Upper lobe of right lung (tissue), 1 donor: ENCODE measurements around the gene HTR1D. TPM values are rescaled to one million over a fixed set of nuclear protein-coding genes. Genes with fewer than 3 reads are reported as not detected.

Experiments
- ATAC-seq: fragments of 200-7000 bp; cut with Tn5 transposase; one replicate; pipeline ENCODE4 v1.9.1; 2020; ENCODE audit warnings: mild to moderate bottlenecking, moderate library complexity
- DNase-seq: peaks from one replicate; pipeline ENCODE4 v3.0.0-alpha.2; 2020
- H3K27ac ChIP-seq: fragments of 200-600 bp; one replicate; pipeline ENCODE4 v1.8.0; 2022
- H3K27me3 ChIP-seq: fragments of 200-600 bp; one replicate; pipeline ENCODE4 v1.8.0; 2022; ENCODE audit warnings: mild to moderate bottlenecking
- H3K36me3 ChIP-seq: fragments of 200-600 bp; one replicate; pipeline ENCODE4 v1.8.0; 2022
- H3K4me1 ChIP-seq: fragments of 200-600 bp; one replicate; pipeline ENCODE4 v1.8.0; 2022
- H3K4me3 ChIP-seq: fragments of 200-600 bp; one replicate; pipeline ENCODE4 v1.8.0; 2022; ENCODE audit warnings: mild to moderate bottlenecking
- H3K9me3 ChIP-seq: fragments of 200-600 bp; one replicate; pipeline ENCODE4 v1.8.0; 2022
- intact Hi-C: fragments of 100-400 bp; cut with DNase I; formaldehyde crosslinking; loops from one replicate; pipeline ENCODE4 v1.11.0; 2022
- total RNA-seq: library from RNA; stranded (reverse); fragmentation: NEBNext Ultra II Directional; extraction: Animal tissue kit (Norgen Biotek cat#: 25700); gene quantifications from one replicate; pipeline ENCODE4 v1.2.1, GENCODE V29; 2021
- TF ChIP-seq, protein P1 (sequence below): fragments of 200-600 bp; IDR thresholded peaks from one replicate; pipeline ENCODE4 v1.8.0; 2022; ENCODE audit warnings: antibody characterized with exemption
- donor health status: DM: no; HTN: yes; CAD: no; lungs with severe emphysema.

The HTR1D gene
- total RNA-seq, 1 donor from 2014 or later: 0.93 TPM

DNA sequence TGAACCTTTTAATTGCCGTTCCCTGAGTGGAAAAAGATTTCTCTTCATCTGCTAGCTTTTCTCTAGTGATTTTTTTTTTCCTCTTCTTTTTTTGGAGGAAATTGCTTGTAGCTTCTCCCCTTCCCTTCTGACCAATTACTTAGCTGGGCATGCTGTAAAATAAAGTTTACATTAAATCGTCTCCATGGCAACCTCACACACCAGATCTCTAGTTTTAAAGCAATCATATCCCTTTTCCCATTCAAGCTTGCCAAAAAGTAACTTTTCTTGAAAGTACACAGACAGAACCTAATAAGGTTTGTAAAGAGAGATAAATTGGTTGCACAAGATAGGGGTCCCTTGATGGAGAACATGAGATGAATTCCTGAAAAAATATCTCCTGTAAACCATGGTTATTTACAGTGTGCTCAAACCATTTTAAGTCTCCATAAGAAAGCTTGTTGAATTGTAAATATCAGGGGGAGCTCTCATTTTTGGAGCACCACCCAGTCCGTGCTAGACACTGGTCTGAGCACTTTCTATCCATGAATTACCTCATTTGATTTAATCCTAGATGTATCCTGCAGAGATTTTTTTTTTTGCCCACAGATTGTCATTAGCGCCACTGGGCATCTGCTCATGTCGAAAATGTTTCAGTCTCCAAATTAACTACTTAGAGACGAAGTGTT, 32.6 kb upstream of the HTR1D start:
- no peak overlapping the region for H3K4me3 ChIP-seq
- no peaks in the 10 kb centered on the region for H3K9me3 ChIP-seq
- TF ChIP-seq, protein P1, sequence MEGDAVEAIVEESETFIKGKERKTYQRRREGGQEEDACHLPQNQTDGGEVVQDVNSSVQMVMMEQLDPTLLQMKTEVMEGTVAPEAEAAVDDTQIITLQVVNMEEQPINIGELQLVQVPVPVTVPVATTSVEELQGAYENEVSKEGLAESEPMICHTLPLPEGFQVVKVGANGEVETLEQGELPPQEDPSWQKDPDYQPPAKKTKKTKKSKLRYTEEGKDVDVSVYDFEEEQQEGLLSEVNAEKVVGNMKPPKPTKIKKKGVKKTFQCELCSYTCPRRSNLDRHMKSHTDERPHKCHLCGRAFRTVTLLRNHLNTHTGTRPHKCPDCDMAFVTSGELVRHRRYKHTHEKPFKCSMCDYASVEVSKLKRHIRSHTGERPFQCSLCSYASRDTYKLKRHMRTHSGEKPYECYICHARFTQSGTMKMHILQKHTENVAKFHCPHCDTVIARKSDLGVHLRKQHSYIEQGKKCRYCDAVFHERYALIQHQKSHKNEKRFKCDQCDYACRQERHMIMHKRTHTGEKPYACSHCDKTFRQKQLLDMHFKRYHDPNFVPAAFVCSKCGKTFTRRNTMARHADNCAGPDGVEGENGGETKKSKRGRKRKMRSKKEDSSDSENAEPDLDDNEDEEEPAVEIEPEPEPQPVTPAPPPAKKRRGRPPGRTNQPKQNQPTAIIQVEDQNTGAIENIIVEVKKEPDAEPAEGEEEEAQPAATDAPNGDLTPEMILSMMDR: no peak
- ATAC-seq: no peak
- intact Hi-C loops: no loop called here
- H3K4me1 ChIP-seq: no peaks in the 10 kb centered on the region
- H3K27me3 ChIP-seq: no peaks in the 10 kb centered on the region
- no peak for DNase-seq
- H3K36me3 ChIP-seq: no peaks in the 10 kb centered on the region
- no peak overlapping the region for H3K27ac ChIP-seq

DNA sequence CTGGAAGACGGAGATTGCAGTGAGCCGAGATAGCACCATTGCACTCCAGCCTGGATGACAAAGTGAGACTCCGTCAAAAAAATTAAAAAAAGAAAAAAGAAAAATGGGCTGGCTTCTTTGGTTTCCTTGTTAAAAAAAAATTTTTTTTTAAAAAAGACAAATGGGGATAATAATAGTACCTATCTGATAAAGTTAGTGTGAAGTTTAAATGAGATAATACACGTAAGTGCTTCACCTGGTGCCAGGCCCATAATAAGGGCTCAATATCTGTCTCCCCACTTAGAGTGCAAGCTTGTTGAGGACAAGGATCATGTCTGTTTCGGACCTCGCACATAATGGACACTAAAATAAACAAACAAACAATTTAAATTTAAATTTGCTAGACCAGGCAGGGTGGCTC, 30.0 kb upstream of the HTR1D start:
- Histone ChIP-seq H3K4me1 (no peaks in the 10 kb centered on the region), H3K27ac (no peak overlapping the region), H3K27me3 (no peaks in the 10 kb centered on the region), H3K4me3 (no peak overlapping the region), H3K36me3 (no peaks in the 10 kb centered on the region), H3K9me3 (no peaks in the 10 kb centered on the region)
- TF ChIP-seq, protein P1: no peak
- ATAC-seq (no peak), DNase-seq (no peak)
- intact Hi-C loops: no loop called here

DNA sequence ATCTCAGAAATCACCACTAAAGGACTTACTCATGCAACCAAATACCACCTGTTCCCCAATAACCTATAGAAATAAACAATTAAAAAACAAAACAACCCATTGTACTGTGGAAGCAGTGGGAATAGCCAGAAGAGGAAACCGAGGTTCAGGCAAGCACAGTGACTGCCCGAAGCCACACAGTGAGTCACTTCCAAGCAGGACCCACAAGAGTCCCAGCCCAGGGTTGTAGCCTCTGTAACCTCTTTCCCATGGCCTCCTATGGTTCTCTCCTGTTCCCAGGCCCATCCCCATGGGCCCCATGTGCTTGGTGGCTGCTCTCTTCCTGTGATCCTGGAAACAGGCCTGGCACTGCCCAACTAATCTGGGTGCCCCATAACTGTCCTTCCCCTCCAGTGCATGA, 29.0 kb upstream of the HTR1D start:
- Histone ChIP-seq H3K27me3 (no peaks in the 10 kb centered on the region), H3K36me3 (no peaks in the 10 kb centered on the region), H3K27ac (no peak overlapping the region), H3K9me3 (no peaks in the 10 kb centered on the region), H3K4me1 (no peaks in the 10 kb centered on the region), H3K4me3 (no peak overlapping the region)
- DNase-seq: no peak
- TF ChIP-seq, protein P1: no peak
- no peak for ATAC-seq
- intact Hi-C loops: no loop called here

DNA sequence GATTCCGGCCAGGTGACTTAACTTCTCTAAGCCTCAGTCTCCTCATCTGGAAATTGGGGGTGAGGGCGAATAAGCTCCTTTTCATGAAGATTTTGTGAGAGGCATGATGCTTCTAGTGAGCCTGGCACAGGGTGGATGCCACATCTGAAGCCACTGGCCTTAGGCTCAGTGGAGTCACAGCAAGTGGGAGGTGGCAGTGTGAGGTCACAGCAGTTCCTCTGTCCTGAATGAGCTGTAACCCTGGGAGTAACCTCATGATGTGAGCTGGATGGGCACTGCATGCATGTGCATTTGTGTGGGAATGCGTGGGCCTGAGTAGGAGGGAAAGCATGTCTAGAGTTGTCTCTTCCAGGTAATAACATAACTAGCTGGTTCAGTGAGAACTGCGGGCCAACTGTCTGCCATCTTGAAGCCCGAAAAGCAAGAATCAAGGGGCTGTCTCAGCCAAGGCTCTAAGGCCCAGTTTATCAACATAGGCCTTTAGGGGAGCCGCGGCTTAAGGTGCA, 27.0 kb upstream of the HTR1D start:
- DNase-seq (no peak), ATAC-seq (no peak)
- Histone ChIP-seq H3K4me1 (no peaks in the 10 kb centered on the region), H3K27me3 (no peaks in the 10 kb centered on the region), H3K4me3 (no peak overlapping the region), H3K27ac (no peak overlapping the region), H3K36me3 (no peaks in the 10 kb centered on the region), H3K9me3 (no peaks in the 10 kb centered on the region)
- TF ChIP-seq, protein P1: no peak
- intact Hi-C loops: no loop called here

DNA sequence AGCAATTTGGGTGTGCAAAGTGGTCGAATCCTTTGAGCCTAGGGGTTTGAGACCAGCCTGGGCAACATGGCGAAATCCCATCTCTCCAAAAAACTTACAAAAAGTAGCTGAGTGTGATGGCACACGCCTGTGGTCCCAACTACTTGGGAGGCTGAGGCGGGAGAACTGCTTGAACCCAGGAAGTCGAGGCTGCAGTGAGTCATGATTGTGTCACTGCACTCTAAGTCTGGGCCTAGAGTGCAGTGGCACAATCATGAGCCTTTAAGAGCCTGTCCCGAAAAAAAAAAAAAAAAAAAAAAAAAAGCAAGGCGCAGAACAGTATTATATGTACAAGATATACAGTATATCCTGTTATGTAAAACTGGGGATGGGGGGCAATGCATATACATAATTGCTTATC, 25.1 kb upstream of the HTR1D start:
- H3K4me1 ChIP-seq: no peaks in the 10 kb centered on the region
- TF ChIP-seq, protein P1: no peak
- ATAC-seq: no peak
- H3K9me3 ChIP-seq: no peaks in the 10 kb centered on the region
- H3K27ac ChIP-seq: no peak overlapping the region
- no peak overlapping the region for H3K4me3 ChIP-seq
- intact Hi-C loops: no loop called here
- H3K27me3 ChIP-seq: no peaks in the 10 kb centered on the region
- no peak for DNase-seq
- no peaks in the 10 kb centered on the region for H3K36me3 ChIP-seq
